Fibroblast of the aortic adventitia (primary cell): Measurements from ENCODE around the gene BCL7C. TPM values are rescaled to one million over a fixed set of nuclear protein-coding genes. Genes with fewer than 3 reads are reported as not detected.
"Not testable (repeated sequence)": the region's sequence is repeated elsewhere in the genome, so short reads cannot be mapped to it uniquely, and the experiment has no call there.

Experiments used
- DNase-seq: peaks from one replicate; pipeline ENCODE4 v3.0.0-alpha.2; 2010; ENCODE audit warnings: low read depth
- H3K4me3 ChIP-seq: 2 replicates; pipeline ENCODE4 v1.5.1; 2011; ENCODE audit warnings: low read depth, mild to moderate bottlenecking, control low read depth, low read length, moderate library complexity
- CTCF ChIP-seq: IDR thresholded peaks from 2 replicates; pipeline ENCODE4 v1.5.1; 2011; ENCODE audit warnings: mild to moderate bottlenecking, low read length, control low read depth, inconsistent platforms; ENCODE audit not compliant: insufficient read depth
- total RNA-seq: library from RNA; depleted of rRNA; stranded (reverse); fragments of >200 nt; gene quantifications from 2 replicates; pipeline ENCODE4 v1.2.3, GENCODE V29; 2012; ENCODE audit warnings: low replicate concordance

Gene BCL7C
- total RNA-seq, 1 donor, result 45.5 TPM

GRCh38 chr16:30894540-30895368 lies 877 bp upstream of the BCL7C start:
- H3K4me3 ChIP-seq, result peak overlapping the region; percentile 90
- DNase-seq, result peak; percentile 51
- TF ChIP-seq CTCF, result no peak

- H3K4me3 ChIP-seq, result peak overlapping the region; percentile 90
- TF ChIP-seq CTCF, result no peak
- DNase-seq, result no peak
Observed at GRCh38 chr16:30893417-30893743, 497 bp downstream of the BCL7C start.

GRCh38 chr16:30892670-30893416 lies 1.0 kb downstream of the BCL7C start:
- no peak for DNase-seq
- TF ChIP-seq CTCF, result no peak
- H3K4me3 ChIP-seq, result peak overlapping the region; percentile 90

GRCh38 chr16:30891043-30891823 lies 2.6 kb downstream of the BCL7C start:
- DNase-seq, H3K4me3 ChIP-seq: not testable (repeated sequence)

- no peak for TF ChIP-seq CTCF
- no peak overlapping the region for H3K4me3 ChIP-seq
- DNase-seq, result no peak
Observed at GRCh38 chr16:30889721-30890120, 4.2 kb downstream of the BCL7C start.

GRCh38 chr16:30888856-30889499 lies 4.9 kb downstream of the BCL7C start:
- DNase-seq, result no peak
- H3K4me3 ChIP-seq, result no peak overlapping the region
- no peak for TF ChIP-seq CTCF
